OCI-M1 (cell line): ENCODE measurements around the gene OSBPL9.
"Not testable (repeated sequence)": the region's sequence is repeated elsewhere in the genome, so short reads cannot be mapped to it uniquely, and the experiment has no call there.

Experiments
- DNase-seq: peaks from one replicate; lab custom pipeline; 2025; lab: John Stamatoyannopoulos, UW

Gene OSBPL9

GRCh38 chr1:51607681-51608095 is 9.2 kb upstream of the OSBPL9 start:
- DNase-seq: peak; percentile 55

DNA sequence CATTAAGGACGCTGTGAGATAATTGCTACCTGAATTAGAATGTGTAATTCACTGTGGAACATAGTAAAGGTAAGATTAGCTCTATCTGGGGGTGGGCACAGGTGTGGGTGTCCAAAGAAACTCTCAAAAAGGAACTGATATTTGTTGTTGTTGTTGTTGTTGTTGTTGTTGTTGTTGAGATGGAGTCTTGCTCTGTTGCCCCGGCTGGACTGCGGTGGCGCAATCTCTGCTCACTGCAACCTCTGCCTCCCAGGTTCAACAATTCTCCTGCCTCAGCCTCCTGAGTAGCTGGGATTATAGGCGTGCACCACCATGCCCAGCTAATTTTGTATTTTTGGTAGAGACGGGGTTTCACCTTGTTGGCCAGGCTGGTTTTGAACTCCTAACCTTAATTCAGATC is 6.8 kb upstream of the OSBPL9 start:
- DNase-seq: not testable (repeated sequence)

GRCh38 chr1:51610637-51611036 is 6.3 kb upstream of the OSBPL9 start:
- DNase-seq: no peak

- no peak for DNase-seq
Observed at GRCh38 chr1:51612447-51612961, 4.4 kb upstream of the OSBPL9 start.

DNA sequence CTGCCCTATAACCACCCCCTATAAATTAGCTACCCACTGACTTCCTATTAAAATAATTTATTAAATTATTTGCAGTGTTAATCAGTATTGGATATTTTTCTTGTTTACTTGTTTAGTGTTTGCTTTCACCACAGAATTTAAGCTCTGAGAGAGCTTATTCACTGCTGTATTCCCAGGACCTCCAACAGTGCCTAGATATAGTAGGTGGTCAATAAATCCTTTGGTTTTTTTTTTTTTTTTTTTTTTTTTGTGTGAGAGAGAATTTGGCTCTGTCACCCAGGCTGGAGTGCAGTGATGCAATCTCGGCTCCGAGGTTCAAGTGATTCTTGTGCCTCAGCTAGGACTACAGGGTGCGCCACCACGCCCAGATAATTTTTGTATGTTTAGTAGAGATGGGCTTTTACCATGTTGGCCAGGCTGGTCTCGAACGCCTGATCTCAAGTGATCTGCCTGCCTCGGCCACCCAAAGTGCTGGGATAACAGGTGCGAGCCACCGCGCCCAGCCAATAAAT is 1.1 kb upstream of the OSBPL9 start:
- DNase-seq: no peak

- DNase-seq: no peak
Observed at GRCh38 chr1:51616490-51616889, 402 bp upstream of the OSBPL9 start.

GRCh38 chr1:51618715-51619114 is 1.8 kb downstream of the OSBPL9 start:
- DNase-seq: no peak

DNA sequence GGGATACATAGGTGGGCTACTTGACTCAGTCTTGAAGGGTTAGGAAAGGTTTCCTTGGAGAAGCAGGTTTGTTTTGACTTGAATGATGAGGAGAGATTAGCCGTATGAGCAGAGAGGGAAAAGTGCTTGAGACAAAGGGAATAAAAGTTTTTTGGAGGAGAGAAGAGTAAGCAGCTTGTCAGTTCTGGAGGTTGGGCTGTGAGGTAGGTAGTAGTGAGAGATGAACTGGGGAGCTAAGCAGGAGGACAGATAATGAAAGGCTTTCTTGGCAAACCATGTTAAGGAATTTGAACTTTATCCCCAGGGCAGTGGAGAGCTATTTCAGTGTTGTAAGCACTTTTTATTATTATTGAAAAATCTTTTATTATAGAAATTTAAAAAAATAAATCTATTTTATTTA is 3.6 kb downstream of the OSBPL9 start:
- no peak for DNase-seq

DNA sequence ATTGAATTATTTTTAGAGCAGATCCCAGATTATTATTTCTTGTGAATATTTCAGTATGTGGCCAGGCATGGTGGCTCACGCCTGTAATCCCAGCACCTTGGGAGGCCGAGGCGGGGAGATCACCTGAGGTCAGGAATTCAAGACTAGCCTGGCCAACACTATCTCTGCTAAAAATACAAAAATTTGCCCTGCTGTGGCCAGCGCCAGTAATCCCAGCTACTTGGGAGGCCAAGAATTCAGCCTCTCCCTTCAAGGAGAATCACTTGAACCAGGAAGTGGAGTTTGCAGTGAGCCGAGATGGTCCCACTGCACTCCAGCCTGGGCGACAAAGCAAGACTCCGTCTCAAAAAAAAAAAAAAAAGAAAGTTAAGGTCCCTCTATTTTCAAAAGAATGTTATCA is 4.3 kb downstream of the OSBPL9 start:
- DNase-seq: no peak

- DNase-seq: no peak
Observed at GRCh38 chr1:51621841-51622454, 5.1 kb downstream of the OSBPL9 start.

- DNase-seq: peak; percentile 80
Observed at GRCh38 chr1:51622455-51622913, 5.6 kb downstream of the OSBPL9 start.

GRCh38 chr1:51623025-51623424 is 6.1 kb downstream of the OSBPL9 start:
- no peak for DNase-seq

DNA sequence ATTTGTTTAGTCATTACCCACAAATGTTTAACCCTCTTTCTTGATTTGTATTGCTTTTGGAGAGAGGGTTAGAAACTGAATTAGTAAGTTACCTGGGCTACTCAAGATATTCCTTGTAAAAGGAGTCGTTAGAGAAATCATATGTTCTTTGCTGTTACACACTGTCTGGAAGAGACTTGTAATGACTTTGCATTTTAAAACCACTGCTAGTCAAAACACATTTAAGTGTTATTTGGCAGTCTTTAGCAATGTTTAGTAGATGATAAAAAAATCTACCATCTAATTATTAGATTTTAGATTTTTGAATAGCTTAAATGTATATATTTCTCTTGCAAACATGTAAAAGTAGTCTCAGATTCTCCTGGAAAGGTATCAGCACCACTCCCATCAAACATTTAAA is 6.6 kb downstream of the OSBPL9 start:
- peak; percentile 21 for DNase-seq

GRCh38 chr1:51624855-51625254 is 8.0 kb downstream of the OSBPL9 start:
- peak; percentile 51 for DNase-seq

GRCh38 chr1:51627672-51628071 is 10.8 kb downstream of the OSBPL9 start:
- DNase-seq: peak; percentile 69

- DNase-seq: no peak
Observed at GRCh38 chr1:51628715-51629590, 12.1 kb downstream of the OSBPL9 start.

GRCh38 chr1:51629918-51630317 is 13.0 kb downstream of the OSBPL9 start:
- DNase-seq: no peak

GRCh38 chr1:51630393-51630792 is 13.5 kb downstream of the OSBPL9 start:
- no peak for DNase-seq

DNA sequence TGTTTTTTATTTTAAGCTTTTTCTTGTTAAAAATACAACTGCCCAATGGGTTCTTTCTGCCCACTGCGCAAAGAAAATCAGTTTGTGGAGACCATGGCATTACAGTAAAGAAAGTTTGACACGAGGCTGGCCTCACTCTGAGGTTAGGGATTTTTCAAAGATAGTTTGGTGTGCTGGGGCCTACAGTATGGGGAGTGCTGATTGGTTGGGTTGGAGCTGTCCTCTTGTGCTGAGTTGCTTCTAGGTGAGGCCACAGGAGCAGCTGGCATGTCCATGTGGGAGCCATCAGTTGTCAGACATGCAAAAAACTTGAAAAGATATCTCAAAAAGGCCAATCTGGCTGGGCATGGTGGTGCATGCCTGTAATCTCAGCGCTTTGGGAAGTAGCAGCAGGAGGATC is 14.0 kb downstream of the OSBPL9 start:
- no peak for DNase-seq

- no peak for DNase-seq
Observed at GRCh38 chr1:51631747-51632146, 14.9 kb downstream of the OSBPL9 start.

DNA sequence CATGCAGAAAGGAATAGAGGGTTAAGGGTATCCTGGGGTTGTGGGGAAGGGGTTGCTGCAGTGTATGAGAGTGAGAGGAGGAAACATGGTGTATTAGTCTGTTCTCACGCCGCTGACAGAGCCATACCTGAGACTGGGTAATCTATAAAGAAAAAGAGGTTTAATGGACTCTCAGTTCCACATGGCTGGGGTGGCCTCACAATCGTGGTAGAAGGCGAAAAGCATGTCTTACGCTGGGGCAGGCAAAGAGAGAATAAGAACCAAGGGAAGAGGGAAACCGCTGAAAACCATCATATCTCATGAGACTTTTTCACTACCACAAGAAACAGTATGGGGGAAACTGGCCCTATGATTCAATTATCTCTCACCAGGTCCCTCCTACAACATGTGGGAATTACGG is 17.7 kb downstream of the OSBPL9 start:
- DNase-seq: no peak

DNA sequence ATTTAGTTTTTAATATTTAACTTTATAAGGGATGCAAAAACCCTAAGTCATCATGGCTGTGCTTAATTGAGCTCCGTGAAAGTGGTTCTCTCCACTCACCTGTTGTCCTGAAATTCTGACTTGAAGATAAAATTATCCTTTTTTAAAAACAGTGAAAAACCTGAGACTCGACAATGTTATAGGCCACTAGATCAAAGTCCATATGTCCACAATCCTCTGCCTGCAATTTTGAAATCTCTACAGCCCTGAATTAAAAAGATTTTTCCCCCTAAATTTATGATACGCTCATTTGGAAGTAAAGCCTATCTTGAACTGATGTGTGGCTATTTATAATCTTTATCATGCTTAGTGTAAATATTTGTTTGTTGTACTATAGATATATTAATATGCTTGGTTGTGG is 18.7 kb downstream of the OSBPL9 start:
- no peak for DNase-seq

- DNase-seq: no peak
Observed at GRCh38 chr1:51636191-51636590, 19.3 kb downstream of the OSBPL9 start.
